ENCODE measurements around the gene MAN1B1.
"Not testable (repeated sequence)": the region's sequence is repeated elsewhere in the genome, so short reads cannot be mapped to it uniquely, and the experiment has no call there.

DNA sequence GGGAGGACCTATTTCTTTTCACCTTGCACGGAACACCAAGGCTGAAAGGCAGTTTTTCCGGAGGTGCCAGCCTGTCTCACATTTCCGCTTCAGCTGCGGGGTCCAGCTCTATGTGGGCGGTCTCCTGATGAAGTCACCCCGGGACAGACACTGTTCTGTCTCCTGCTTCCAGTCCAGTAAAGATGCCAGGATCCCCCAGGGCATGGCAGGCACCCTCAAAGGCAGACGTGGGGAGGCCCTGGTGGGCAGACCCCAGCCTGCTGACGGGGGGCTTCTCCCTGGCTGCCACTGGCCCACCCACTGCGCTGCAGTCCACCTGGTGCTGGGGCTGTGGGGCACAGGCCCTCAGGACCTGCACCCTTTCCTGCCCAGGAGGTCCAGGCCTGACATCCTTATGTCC is 24.0 kb upstream of the MAN1B1 start:
- TF ChIP-seq, protein P1, sequence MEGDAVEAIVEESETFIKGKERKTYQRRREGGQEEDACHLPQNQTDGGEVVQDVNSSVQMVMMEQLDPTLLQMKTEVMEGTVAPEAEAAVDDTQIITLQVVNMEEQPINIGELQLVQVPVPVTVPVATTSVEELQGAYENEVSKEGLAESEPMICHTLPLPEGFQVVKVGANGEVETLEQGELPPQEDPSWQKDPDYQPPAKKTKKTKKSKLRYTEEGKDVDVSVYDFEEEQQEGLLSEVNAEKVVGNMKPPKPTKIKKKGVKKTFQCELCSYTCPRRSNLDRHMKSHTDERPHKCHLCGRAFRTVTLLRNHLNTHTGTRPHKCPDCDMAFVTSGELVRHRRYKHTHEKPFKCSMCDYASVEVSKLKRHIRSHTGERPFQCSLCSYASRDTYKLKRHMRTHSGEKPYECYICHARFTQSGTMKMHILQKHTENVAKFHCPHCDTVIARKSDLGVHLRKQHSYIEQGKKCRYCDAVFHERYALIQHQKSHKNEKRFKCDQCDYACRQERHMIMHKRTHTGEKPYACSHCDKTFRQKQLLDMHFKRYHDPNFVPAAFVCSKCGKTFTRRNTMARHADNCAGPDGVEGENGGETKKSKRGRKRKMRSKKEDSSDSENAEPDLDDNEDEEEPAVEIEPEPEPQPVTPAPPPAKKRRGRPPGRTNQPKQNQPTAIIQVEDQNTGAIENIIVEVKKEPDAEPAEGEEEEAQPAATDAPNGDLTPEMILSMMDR (IDR thresholded peaks at IDR 0.05): not testable (repeated sequence)
- not testable (repeated sequence) for TF ChIP-seq EP300, POLR2AphosphoS5, POLR2A (IDR thresholded peaks at IDR 0.05)
